HG02840 (cell line): ENCODE measurements around the gene NOLC1.
A peak's percentile ranks its signal among the peaks of the same experiment; 100 is the strongest.

ENCODE experiments used
- ATAC-seq: cut with Tn5 transposase; IDR thresholded peaks from one replicate; pipeline ENCODE4 v1.9.1; 2021; ENCODE audit warnings: mild to moderate bottlenecking, moderate library complexity, moderate number of reproducible peaks; ENCODE audit not compliant: unreplicated experiment, low FRiP score

NOLC1 gene

DNA sequence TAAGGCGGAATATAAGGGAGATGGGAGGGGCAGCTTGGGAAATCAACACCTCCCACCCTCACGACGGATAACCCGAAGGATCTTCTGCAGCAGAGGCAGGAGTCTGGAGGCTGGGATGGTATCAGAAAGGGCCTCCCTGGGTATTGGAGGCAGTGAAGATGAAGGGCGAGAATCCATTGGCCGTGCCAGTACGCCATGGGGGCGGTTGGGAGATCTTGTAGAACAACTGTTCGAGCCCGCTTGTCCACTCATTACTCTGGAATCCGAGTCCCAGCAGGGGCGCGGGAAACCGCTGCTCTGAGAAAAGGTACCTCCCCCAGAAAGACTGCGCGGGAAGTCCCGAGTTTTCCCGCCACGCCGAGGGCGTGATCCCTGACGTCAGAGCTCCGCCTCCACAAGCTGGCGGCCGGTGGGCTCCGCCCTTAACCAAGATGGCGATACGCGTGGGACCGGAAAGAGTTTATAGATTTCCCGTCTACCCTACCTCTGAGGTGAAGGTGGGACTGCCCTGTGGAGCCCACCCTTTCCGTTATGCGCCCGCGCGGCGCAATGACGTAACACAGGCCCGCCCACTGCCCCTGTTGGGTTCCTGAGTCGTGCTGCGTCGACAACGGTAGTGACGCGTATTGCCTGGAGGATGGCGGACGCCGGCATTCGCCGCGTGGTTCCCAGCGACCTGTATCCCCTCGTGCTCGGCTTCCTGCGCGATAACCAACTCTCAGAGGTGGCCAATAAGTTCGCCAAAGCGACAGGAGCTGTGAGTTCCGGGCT is at the start of gene NOLC1:
Gene NOLC1 (plus strand): TSS at position 616 of the 771 bp plus-strand sequence. CDS start 22 bp downstream, at position 638.
- ATAC-seq = peak; percentile 95

GRCh38 chr10:102102421-102102820 is 49.8 kb upstream of the NOLC1 start:
- ATAC-seq = no peak

DNA sequence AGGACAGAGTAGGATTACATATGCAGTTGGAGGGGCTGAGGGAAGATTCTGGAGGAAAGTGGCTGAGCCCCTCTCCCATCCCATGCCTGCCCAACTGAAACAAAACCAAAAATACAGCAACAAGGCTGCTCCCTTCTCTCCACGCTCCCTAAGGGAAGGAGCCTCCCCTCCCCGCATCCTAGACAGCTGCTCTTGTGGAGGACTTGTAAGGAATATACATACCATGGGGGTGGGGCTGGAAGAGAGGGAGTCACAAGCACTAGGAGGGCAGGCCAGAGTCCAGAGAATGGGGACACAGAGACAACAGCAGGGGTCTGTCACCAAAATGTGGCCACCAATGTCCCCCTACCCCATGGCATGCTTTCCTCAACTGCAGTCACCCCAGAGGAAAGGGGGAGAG is 45.2 kb upstream of the NOLC1 start:
- ATAC-seq = no peak

GRCh38 chr10:102109166-102110116 is 42.7 kb upstream of the NOLC1 start:
- ATAC-seq = no peak

DNA sequence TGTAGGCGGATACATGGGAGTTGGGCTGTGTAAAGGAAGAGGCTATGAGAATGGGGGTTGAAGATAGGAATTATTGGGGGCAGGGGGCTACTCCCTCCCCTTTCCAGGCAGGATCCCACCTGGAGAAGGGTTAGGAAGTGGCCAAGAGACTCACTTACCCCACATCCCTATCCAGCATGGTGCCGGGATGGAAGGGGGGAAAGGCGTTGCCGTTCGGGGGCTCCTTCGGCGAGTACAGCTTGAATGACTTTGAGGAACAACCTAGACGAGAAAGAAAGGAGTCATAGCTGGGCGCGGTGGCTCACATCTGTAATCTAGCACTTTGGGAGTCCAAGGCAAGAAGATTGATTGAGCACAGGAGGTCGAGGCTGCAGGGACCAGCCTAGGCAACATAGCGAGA is 40.9 kb upstream of the NOLC1 start:
- no peak for ATAC-seq

DNA sequence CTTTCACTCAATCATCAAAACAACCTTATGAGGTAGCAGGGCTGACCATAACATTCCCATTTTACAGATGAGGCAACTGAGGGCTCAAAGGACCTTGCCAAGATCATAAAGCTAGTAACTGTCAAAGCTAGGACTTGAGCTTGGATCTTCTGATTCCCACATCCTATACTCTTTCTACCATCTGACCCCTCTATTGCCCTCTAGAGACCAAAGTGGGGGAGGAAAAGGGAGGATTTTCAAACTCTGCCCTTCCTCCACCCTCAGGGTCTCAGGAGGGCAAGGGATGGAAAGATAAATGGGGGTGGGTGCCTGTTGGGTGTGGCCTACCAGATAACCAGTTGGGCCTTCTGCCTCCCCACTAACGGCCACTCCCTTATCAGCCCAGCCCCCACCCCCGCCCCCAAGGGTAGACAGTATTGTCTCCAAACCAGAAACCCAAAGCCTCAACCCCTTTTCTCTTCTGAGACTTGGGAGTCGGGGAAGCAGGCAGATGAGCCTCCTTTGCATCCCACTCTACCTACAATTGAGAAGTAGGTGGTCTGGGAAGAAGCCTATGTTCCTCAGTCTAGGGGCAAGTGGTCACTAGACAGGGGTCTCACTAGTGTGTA is 39.9 kb upstream of the NOLC1 start:
- ATAC-seq = no peak

- ATAC-seq = no peak
These were observed 38.8 kb upstream of the NOLC1 start for GRCh38 chr10:102113261-102113955.

DNA sequence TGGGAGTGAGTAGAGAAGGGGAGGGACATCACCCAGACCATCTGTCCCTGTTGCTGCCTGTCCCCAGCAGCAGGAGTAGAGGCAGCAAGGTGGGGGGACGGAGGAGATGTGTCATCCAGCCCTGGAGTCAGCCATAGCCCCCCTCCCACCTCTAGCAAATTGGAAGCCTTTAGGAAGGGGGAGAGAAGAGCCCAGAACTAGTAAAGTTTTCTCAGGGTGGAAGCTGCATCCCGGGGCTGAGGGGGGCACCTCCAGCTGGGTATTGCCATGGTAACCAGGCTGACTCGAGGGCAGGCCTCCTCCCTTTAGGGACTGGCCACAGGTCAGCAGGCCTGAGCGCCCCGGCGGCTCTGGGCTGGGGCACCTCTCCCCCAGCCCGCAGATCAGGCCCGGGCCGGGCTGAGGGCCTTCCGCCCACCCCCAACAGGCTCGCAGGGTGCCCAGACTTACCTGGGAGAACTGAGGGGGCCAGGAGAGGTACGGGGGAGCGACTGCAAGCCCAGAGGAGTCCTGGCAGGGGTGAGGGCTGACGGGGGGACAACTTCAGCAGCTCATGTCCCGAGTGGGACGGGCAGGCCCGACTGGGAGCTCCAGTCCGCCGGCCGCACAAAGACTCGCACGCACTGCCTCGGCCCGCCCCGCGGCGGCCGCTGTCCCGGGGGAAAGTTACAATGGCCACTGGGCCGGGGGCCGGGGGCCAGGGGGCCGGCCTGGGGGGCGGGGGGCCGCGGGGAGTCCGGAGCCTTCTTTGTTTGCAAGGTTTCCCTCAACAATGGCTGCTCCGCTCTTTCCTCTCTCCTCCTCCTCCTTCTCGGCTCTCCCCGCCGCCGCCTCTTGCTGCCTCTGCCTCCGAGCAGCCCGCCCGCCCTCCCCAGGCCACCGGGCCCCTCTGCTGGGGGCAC is 38.0 kb upstream of the NOLC1 start:
- ATAC-seq = peak; percentile 5

GRCh38 chr10:102114861-102115618 is 37.1 kb upstream of the NOLC1 start:
- peak; percentile 53 for ATAC-seq

DNA sequence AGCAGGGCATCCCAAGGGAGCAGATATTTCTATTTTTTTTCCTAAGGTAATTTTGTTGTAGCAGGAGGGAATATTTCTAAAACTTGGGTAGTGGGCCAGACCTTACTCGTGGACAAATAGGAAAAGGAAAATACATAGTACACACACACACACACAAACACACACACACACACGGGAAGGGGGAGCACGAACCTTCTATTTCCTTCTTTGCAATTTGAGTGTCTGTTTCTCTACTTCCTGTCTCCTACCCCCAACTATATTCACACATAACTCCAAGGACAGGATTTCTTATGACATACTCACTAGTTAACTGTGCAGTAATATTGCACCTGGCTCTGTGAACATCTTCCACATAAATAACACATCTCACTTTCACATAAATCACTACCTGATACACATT is 36.4 kb upstream of the NOLC1 start:
- no peak for ATAC-seq

GRCh38 chr10:102116656-102117055 is 35.5 kb upstream of the NOLC1 start:
- no peak for ATAC-seq

DNA sequence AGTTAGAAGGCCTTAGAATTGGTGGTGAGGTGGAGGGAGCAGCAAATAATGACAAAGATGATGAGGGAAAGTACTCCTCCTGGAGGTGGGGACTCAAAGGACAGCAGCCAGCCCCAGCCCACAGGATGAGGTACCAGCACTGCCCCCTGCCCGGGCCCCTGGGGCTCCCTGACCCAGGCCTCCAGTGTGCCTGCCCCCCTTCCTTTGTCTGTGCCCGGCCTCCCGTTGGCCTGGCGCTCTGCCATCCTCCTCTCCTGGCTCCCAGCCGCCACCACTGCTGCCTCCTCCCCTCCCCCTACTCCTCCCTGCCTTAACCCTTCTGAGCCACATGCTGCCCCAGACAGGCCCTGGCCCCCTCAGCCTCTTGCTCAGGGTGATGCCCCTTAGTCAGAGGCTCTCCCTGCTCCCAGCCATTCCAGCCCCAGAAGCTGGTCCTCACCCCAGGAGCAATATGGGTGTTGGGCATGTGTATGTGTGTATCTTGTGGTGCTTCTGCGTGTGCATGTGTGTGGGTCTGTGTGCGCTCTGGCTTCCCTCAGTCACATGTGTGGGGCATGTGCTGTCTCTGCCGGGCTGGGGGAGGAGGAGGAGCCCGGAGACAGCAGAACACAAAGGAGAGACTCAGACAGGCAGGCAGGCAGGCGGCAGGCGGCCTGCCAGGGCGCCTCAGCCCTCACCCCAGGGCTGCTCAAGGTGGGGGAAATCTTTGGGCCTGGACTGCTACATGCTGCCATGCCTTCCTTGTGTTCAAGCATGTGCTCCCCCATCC is 34.6 kb upstream of the NOLC1 start:
- no peak for ATAC-seq

DNA sequence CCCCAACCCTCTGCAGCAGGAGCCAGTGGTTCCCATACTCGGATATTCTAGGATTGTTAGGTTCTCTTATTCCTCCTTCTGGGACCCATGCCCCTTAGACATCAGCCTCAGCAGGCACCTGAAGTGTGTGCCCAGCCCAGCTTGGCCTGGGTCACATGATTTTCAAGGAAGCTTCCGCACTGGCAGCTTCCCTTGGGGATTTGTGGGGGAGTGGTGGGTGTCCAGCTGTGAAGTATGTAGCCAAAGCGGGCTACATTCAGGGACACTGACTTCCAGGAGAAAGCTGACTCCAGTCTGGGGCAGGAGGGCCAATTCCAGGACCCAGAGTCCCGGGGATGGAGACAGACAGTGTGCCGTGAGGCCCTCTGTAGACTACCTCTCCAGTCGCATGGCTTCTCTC is 33.3 kb upstream of the NOLC1 start:
- no peak for ATAC-seq

GRCh38 chr10:102119417-102120141 is 32.6 kb upstream of the NOLC1 start:
- no peak for ATAC-seq

DNA sequence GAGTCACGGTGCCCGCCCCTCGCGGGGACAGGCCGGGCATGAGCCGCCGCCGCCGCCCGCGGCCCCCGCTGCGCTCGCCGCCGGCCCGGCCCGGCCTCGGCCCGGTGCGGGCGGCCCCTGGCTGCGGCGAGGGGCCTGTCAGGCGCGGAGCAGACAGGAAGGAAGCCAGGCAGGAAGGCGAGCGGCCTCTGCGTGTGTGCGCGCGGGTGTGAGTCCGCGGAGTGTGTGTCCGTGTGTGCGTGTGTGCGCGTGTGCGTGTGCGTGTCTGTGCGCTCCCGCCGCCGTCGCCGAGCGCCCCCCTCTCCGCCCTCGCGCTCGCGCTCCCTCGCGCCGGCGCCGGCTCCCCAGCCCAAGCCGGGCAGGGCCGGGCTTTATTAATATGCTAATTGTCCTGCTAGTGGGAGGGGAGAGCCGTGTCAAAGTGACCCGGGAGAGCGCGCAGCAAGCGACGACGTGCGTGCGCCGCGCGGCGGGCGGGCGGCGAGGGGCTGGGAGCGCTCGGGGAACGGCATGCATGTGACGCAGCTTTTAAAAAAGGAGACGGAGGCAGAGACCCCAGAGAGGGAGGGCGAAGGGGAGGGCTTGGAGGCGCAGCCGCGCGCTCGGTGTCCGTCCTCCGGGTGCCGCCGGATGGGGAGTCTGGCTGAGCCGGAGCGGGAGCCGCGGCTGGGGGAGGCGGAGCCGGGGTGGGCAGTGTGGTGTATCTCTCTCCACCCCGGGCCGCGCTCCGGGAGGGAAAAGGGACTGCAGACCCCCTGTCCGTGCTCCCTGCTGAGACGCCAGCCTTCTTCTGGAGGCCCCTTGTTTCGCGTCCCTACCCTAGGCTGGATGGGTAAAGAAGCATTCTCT is 31.8 kb upstream of the NOLC1 start, which contains the start of gene LDB1:
Gene LDB1 (minus strand): TSS at position 227 of the 849 bp plus-strand sequence. CDS start 258 bp downstream, outside the sequence.
- peak; percentile 62 for ATAC-seq

- no peak for ATAC-seq
These were observed 31.0 kb upstream of the NOLC1 start for GRCh38 chr10:102120991-102121738.
